HepG2 (cell line): ENCODE results near the gene LTV1.

Experiments
- AGO2 ChIP-seq: fragments of 200-400 bp; formaldehyde crosslinking; optimal IDR thresholded peaks from 2 replicates; pipeline ENCODE3; 2017; ENCODE audit warnings: mild to moderate bottlenecking, low read depth, low read length, moderate library complexity
- CTCF ChIP-seq: sonication (generic); formaldehyde crosslinking; IDR thresholded peaks from 2 replicates; pipeline ENCODE4 v1.5.0; 2020; ENCODE audit warnings: mild to moderate bottlenecking, missing genetic modification reagents, moderate library complexity
- ESRRA ChIP-seq: sonication (generic); formaldehyde crosslinking; IDR thresholded peaks from 2 replicates; pipeline ENCODE4 v1.5.1; 2020; ENCODE audit warnings: mild to moderate bottlenecking, low read depth, missing genetic modification reagents
- FOXP1 ChIP-seq, 2 experiments: fragments of 450-650 bp in 1 of 2; IDR thresholded peaks; 2 replicates each; pipeline ENCODE4 v1.6.1; 2017 to 2018; ENCODE audit warnings: antibody characterized with exemption in 1 of 2
- KLF16 ChIP-seq, 2 experiments: sonication (generic) in 1 of 2; formaldehyde crosslinking in 1 of 2; IDR thresholded peaks; 2 replicates each; pipeline versions ENCODE4 v1.6.1 to v1.8.0; 2016 to 2023; ENCODE audit warnings: missing genetic modification reagents in 2 of 2, missing compliant biosample characterization in 1 of 2
- NPAS2 ChIP-seq: sonication (generic); formaldehyde crosslinking; IDR thresholded peaks from 2 replicates; pipeline ENCODE4 v1.8.0; 2022; ENCODE audit warnings: mild to moderate bottlenecking, missing genetic modification reagents, borderline replicate concordance
- NR2F2 ChIP-seq: IDR thresholded peaks from 2 replicates; pipeline ENCODE4 v1.6.1; 2012; ENCODE audit warnings: low read depth, inconsistent platforms, borderline replicate concordance
- POLR2AphosphoS5 ChIP-seq: IDR thresholded peaks from 2 replicates; pipeline ENCODE4 v1.6.1; 2012; ENCODE audit warnings: low read depth, low read length
- RBAK ChIP-seq: sonication (generic); formaldehyde crosslinking; IDR thresholded peaks from 2 replicates; pipeline ENCODE4 v1.5.1; 2020; ENCODE audit warnings: mild to moderate bottlenecking, missing genetic modification reagents
- ZNF12 ChIP-seq: sonication (generic); formaldehyde crosslinking; IDR thresholded peaks from 2 replicates; pipeline ENCODE4 v1.5.0; 2020; ENCODE audit warnings: missing genetic modification reagents
- ZNF567 ChIP-seq: sonication (generic); formaldehyde crosslinking; IDR thresholded peaks from 2 replicates; pipeline ENCODE4 v1.8.1; 2023; ENCODE audit warnings: mild to moderate bottlenecking, missing genetic modification reagents, borderline replicate concordance
- ZXDC ChIP-seq: sonication (generic); formaldehyde crosslinking; IDR thresholded peaks from 2 replicates; pipeline ENCODE4 v1.5.0; 2020; ENCODE audit warnings: mild to moderate bottlenecking, missing genetic modification reagents
- TF ChIP-seq, protein P1 (sequence below): sonication (generic); formaldehyde crosslinking; IDR thresholded peaks from 2 replicates; pipeline ENCODE4 v1.5.1; 2020; ENCODE audit warnings: mild to moderate bottlenecking, missing genetic modification reagents, borderline replicate concordance

GRCh38 chr6:143806282-143807102, 36.6 kb upstream of the LTV1 start:
- TF ChIP-seq, protein P1, sequence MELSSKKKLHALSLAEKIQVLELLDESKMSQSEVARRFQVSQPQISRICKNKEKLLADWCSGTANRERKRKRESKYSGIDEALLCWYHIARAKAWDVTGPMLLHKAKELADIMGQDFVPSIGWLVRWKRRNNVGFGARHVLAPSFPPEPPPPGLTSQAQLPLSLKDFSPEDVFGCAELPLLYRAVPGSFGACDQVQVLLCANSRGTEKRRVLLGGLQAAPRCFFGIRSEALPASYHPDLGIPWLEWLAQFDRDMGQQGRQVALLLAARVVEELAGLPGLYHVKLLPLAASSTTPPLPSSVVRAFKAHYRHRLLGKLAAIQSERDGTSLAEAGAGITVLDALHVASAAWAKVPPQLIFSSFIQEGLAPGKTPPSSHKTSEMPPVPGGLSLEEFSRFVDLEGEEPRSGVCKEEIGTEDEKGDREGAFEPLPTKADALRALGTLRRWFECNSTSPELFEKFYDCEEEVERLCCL = no peak
- no peak for TF ChIP-seq CTCF (CRISPR knock-in tag)
- TF ChIP-seq AGO2 = no peak
- no peak for TF ChIP-seq ZNF12
- TF ChIP-seq ZNF567 (CRISPR knock-in tag) = no peak
- no peak for TF ChIP-seq ZXDC (CRISPR knock-in tag)
- TF ChIP-seq POLR2AphosphoS5 = no peak
- TF ChIP-seq RBAK (CRISPR knock-in tag) = no peak
- no peak for TF ChIP-seq FOXP1 (IDR thresholded peaks at IDR 0.05)
- no peak for TF ChIP-seq FOXP1 (CRISPR knock-in tag; IDR thresholded peaks at IDR 0.05)
- TF ChIP-seq ESRRA (CRISPR knock-in tag) = no peak
- no peak for TF ChIP-seq NR2F2
- no peak for TF ChIP-seq KLF16 (CRISPR knock-in tag; IDR thresholded peaks at IDR 0.05)
- TF ChIP-seq NPAS2 = no peak
